Cardiac muscle cell (in vitro differentiated cells and primary cell): Measurements from ENCODE around the gene HOXD12. TPM values are rescaled to one million over a fixed set of nuclear protein-coding genes. Genes with fewer than 3 reads are reported as not detected.

Experiments
- DNase-seq, 2 donors: peaks; one replicate each; pipeline versions ENCODE4 v3.0.0 to v3.0.0-alpha.2; 2010 to 2017; ENCODE audit warnings: low read depth in 1 of 2, low spot score in 1 of 2
- H3K27ac ChIP-seq: fragments of 200-600 bp; sonication (generic); 2 replicates; pipeline ENCODE4 v1.5.1; 2016
- H3K27me3 ChIP-seq: fragments of 200-600 bp; sonication (generic); 2 replicates; pipeline ENCODE4 v1.6.0; 2016; ENCODE audit warnings: control low read depth
- H3K36me3 ChIP-seq: fragments of 200-600 bp; sonication (generic); 2 replicates; pipeline ENCODE4 v1.5.1; 2016; ENCODE audit warnings: control low read depth
- H3K4me1 ChIP-seq: fragments of 200-600 bp; sonication (generic); 2 replicates; pipeline ENCODE4 v1.8.1; 2017; ENCODE audit warnings: low read depth, mild to moderate bottlenecking, mixed run types
- H3K4me3 ChIP-seq: fragments of 200-600 bp; sonication (generic); 2 replicates; pipeline ENCODE4 v1.5.1; 2016; ENCODE audit warnings: mild to moderate bottlenecking
- H3K9me3 ChIP-seq: fragments of 200-600 bp; sonication (generic); 2 replicates; pipeline ENCODE4 v1.5.1; 2017; ENCODE audit warnings: low read depth, mild to moderate bottlenecking, control low read depth
- CTCF ChIP-seq: IDR thresholded peaks from 2 replicates; pipeline ENCODE4 v1.5.1; 2012; ENCODE audit warnings: low read depth, mild to moderate bottlenecking, low read length
- polyA plus RNA-seq: library from polyadenylated mRNA; unstranded; fragments of >200 nt; fragmentation: Nextera tagmentation; extraction: Ambion mirVana; gene quantifications from 2 replicates; pipeline ENCODE4 v1.2.1, GENCODE V29; 2016
- total RNA-seq: library from RNA; depleted of rRNA; stranded (reverse); fragments of >200 nt; gene quantifications from 2 replicates; pipeline ENCODE4 v1.2.3, GENCODE V29; 2016

HOXD12 gene
- total and polyA plus RNA-seq, 2 experiments from 2014 or later: not detected

GRCh38 chr2:176139661-176140512 is 40.3 kb downstream of the HOXD12 start:
- no peaks in the 10 kb centered on the region for H3K36me3 ChIP-seq
- peaks cover 100% of the 10 kb centered on the region for H3K27me3 ChIP-seq
- DNase-seq: peak in 1 of 2 donors; percentile 28
- H3K27ac ChIP-seq: no peak overlapping the region
- no peak for TF ChIP-seq CTCF
- H3K4me1 ChIP-seq: no peaks in the 10 kb centered on the region
- peak overlapping the region; percentile 47 for H3K4me3 ChIP-seq
- H3K9me3 ChIP-seq: no peaks in the 10 kb centered on the region

DNA sequence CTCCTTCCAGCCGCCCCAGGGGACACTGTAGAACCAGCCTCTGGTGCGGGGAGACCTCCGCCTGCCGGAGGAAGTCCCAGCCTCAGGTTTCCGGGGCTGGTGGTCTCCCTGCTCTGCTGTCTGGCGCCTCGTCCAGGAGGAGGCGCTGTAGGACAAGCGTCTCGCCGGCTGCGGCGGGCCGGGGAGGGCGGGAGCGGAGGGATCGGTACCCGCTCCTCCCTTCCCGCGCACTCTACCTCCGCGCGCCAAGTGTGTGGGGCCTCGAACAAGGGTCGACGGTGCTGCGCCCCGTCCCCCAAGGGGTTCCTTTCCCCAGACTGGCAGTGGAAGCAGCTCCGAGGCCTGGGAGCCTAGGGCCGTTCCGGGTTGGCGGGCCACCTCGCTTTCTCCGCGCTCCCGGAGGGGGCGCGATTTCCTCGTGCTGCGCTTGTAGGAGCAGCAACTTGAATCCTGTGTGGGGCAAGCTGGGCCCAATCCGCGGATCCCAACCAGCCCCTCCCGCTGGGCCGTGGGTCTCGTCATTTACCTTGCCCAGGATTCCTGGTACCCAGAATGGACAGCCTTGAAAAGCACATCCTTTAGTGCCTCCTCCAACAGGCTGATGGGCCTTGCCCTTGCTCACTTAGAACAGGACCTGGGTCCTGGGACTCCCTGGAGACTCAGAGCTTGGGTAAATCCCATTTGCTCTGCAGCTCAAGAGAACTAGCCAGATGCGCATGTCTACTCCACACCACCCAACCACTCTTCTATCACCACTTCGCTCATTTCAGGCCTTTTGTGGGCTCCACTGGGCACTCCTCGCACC is 41.1 kb downstream of the HOXD12 start:
- Histone ChIP-seq H3K27ac (no peak overlapping the region), H3K4me1 (no peaks in the 10 kb centered on the region), H3K27me3 (peaks cover 100% of the 10 kb centered on the region), H3K36me3 (no peaks in the 10 kb centered on the region), H3K9me3 (no peaks in the 10 kb centered on the region), H3K4me3 (peak overlapping the region; percentile 47)
- peak; percentile 78 to 83 for DNase-seq
- peak; percentile 79 for TF ChIP-seq CTCF

GRCh38 chr2:176142281-176142680 is 42.7 kb downstream of the HOXD12 start:
- DNase-seq: no peak
- TF ChIP-seq CTCF: no peak
- H3K9me3 ChIP-seq: no peaks in the 10 kb centered on the region
- no peak overlapping the region for H3K4me3 ChIP-seq
- H3K36me3 ChIP-seq: no peaks in the 10 kb centered on the region
- H3K27me3 ChIP-seq: peaks cover 100% of the 10 kb centered on the region
- no peak overlapping the region for H3K27ac ChIP-seq
- no peaks in the 10 kb centered on the region for H3K4me1 ChIP-seq

- H3K9me3 ChIP-seq: no peaks in the 10 kb centered on the region
- H3K4me1 ChIP-seq: no peaks in the 10 kb centered on the region
- no peak overlapping the region for H3K4me3 ChIP-seq
- no peaks in the 10 kb centered on the region for H3K36me3 ChIP-seq
- no peak for TF ChIP-seq CTCF
- H3K27ac ChIP-seq: no peak overlapping the region
- H3K27me3 ChIP-seq: peaks cover 100% of the 10 kb centered on the region
- no peak for DNase-seq
Observed at GRCh38 chr2:176145085-176145969, 45.7 kb downstream of the HOXD12 start.

DNA sequence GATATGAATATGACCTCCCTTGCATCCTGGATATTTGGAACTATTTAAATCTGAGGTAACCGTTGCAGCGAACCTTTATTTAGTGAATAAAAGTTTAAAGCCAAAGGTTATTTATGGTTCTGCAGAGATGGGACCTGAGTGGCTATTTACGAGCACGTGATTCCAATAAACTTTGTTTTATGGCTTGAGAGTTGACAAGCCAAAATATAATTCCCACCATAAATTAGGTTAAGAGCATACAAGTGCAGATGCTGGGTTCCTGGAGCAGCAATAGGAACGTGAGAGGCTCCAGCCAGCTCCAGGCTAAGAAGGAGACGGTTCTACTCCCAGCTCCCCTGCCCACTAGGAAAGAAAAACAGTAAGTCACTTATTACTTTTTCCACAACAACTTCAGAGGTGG is 46.5 kb downstream of the HOXD12 start:
- no peak for TF ChIP-seq CTCF
- H3K27me3 ChIP-seq: peaks cover 100% of the 10 kb centered on the region

More for the DNA sequence above, 46.5 kb downstream of the HOXD12 start:
- Histone ChIP-seq H3K27ac (no peak overlapping the region), H3K36me3 (no peaks in the 10 kb centered on the region), H3K4me3 (no peak overlapping the region), H3K9me3 (no peaks in the 10 kb centered on the region), H3K4me1 (no peaks in the 10 kb centered on the region)
- no peak for DNase-seq
